Adrenal gland (tissue), 12 donors: ENCODE results near the gene PPM1D. TPM values are rescaled to one million over a fixed set of nuclear protein-coding genes. Genes with fewer than 3 reads are reported as not detected.
A peak's percentile ranks its signal among the peaks of the same experiment; 100 is the strongest.
"Not testable (repeated sequence)": the region's sequence is repeated elsewhere in the genome, so short reads cannot be mapped to it uniquely, and the experiment has no call there.

Experiments used
- DNase-seq, 7 donors: peaks; one replicate each; pipeline ENCODE4 v3.0.0-alpha.2; 2019 to 2020
- H3K27ac ChIP-seq, 5 donors: fragments of 200-600 bp; sonication (generic) in 4 of 5; 1 replicate in 3 of 5; 2 replicates in 2 of 5; pipeline versions ENCODE4 v1.5.1 to v1.8.0; 2016 to 2020; ENCODE audit warnings: mild to moderate bottlenecking in 1 of 5
- H3K27me3 ChIP-seq: fragments of 200-600 bp; 2 replicates; pipeline ENCODE4 v1.8.0; 2021
- H3K36me3 ChIP-seq, 2 donors: fragments of 200-600 bp; replicated peaks in 1 of 2; 1 replicate in 1 of 2; 2 replicates in 1 of 2; pipeline versions ENCODE4 v1.5.1 to v1.8.0; 2018 to 2022
- H3K4me1 ChIP-seq, 2 donors: fragments of 200-600 bp; replicated peaks in 1 of 2; 1 replicate in 1 of 2; 2 replicates in 1 of 2; pipeline versions ENCODE4 v1.5.1 to v1.8.0; 2018 to 2021
- H3K4me3 ChIP-seq, 4 donors: fragments of 200-600 bp; sonication (generic) in 3 of 4; one replicate each; pipeline ENCODE4 v1.5.1; 2016 to 2018
- H3K9me3 ChIP-seq, 3 donors: fragments of 200-600 bp; sonication (generic) in 1 of 3; replicated peaks in 1 of 3; 1 replicate in 2 of 3; 2 replicates in 1 of 3; pipeline versions ENCODE4 v1.5.1 to v1.8.0; 2016 to 2021
- POLR2A ChIP-seq, 2 donors: fragments of 450-650 bp; IDR thresholded peaks; one replicate each; pipeline ENCODE4 v1.6.1; 2017; ENCODE audit warnings: antibody characterized with exemption in 2 of 2, mild to moderate bottlenecking in 2 of 2, moderate library complexity in 1 of 2
- WGBS, 4 donors: extraction: QIAGEN DNeasy Blood & Tissue Kit in 2 of 4; methylation state at CpG; one replicate each; pipeline versions ENCODE4 v1.1.5 to v1.1.7; 2013 to 2017; 5-methylcytosine and 5-hydroxymethylcytosine counted together
- intact Hi-C, 2 donors: fragments of 100-400 bp; cut with DNase I; formaldehyde crosslinking; loops; one replicate each; pipeline versions ENCODE4 v1.14.1 to v1.15.0; 2022 to 2023
- polyA plus RNA-seq, 3 donors: library from polyadenylated mRNA; stranded (reverse); fragments of 200-250 nt in 2 of 3; fragments of 350-450 nt in 1 of 3; fragmentation: Illumina TruSeq in 1 of 3; extraction: RNeasy Lipid Tissue Mini Kit (QIAGEN cat#74804) in 1 of 3; gene quantifications; one replicate each; pipeline ENCODE4 v1.2.3, GENCODE V29; 2013 to 2014
- total RNA-seq, 9 donors: library from RNA; depleted of rRNA in 4 of 9; stranded (reverse); fragments of >200 nt in 4 of 9; fragments of 120-200 nt in 1 of 9; fragmentation: NEBNext Ultra II Directional in 1 of 9; extraction: Animal tissue kit (Norgen Biotek cat#: 25700) in 1 of 9; gene quantifications; one replicate each; pipeline versions ENCODE4 v1.1.0 to v1.2.4, GENCODE V29; 2013 to 2023
- TF ChIP-seq, protein P1 (sequence below), 6 experiments: fragments of 450-650 bp in 4 of 6; fragments of 200-600 bp in 2 of 6; sonication (generic) in 1 of 6; IDR thresholded peaks; 1 replicate in 5 of 6; 2 replicates in 1 of 6; pipeline versions ENCODE4 v1.5.1 to v1.8.0; 2016 to 2021; ENCODE audit warnings: antibody characterized with exemption in 6 of 6, mild to moderate bottlenecking in 2 of 6, moderate library complexity in 1 of 6
- donor health status: healthy with polysubstance abuse.
- donor health status: Bipolar disorder and iron deficiency.
- donor health status: DM: yes; HTN: yes; CAD: no.
- donor health status: DM: no; HTN: no; CAD: no.
- donor health status: DM: no; HTN: no; CAD: no.
- donor health status: DM: yes; HTN: yes; CAD: no.

PPM1D gene
- total and polyA plus RNA-seq, 12 donors, result 3.4 to 16.3 (median 8.8) TPM

DNA sequence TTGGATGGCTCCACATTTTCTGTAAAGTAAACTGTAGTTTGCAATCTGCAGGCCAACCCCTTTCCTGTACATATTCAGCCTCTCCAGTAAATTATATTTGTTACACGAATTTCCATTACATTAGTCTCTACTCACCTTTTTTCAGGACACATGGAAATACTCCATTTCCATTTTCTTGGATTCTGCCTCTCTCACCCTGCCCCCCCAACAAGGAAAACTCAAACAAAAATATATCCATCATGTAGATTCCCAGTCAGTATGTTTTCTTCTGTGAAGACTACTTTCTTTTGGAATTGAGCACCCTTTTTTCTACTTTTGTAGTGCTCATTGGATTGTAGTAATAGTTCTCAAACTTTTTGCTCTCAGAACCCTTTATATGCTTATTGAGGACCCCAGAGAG lies 2.9 kb downstream of the PPM1D start:
- WGBS, 4 donors, result 9 to 19% (median 12%) methylated on average over 1 of the region's 1 CpG
- intact Hi-C loops, result no loop called here
- DNase-seq, result no peak
- Histone ChIP-seq H3K9me3 (no peaks in the 10 kb centered on the region), H3K27ac (no peak overlapping the region), H3K4me1 (peaks cover 16 to 39% of the 10 kb centered on the region in 2 donors), H3K4me3 (peak overlapping the region in 1 of 4 donors; percentile 88), H3K36me3 (no peaks in the 10 kb centered on the region), H3K27me3 (no peaks in the 10 kb centered on the region)
- TF ChIP-seq, protein P1, sequence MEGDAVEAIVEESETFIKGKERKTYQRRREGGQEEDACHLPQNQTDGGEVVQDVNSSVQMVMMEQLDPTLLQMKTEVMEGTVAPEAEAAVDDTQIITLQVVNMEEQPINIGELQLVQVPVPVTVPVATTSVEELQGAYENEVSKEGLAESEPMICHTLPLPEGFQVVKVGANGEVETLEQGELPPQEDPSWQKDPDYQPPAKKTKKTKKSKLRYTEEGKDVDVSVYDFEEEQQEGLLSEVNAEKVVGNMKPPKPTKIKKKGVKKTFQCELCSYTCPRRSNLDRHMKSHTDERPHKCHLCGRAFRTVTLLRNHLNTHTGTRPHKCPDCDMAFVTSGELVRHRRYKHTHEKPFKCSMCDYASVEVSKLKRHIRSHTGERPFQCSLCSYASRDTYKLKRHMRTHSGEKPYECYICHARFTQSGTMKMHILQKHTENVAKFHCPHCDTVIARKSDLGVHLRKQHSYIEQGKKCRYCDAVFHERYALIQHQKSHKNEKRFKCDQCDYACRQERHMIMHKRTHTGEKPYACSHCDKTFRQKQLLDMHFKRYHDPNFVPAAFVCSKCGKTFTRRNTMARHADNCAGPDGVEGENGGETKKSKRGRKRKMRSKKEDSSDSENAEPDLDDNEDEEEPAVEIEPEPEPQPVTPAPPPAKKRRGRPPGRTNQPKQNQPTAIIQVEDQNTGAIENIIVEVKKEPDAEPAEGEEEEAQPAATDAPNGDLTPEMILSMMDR (IDR thresholded peaks at IDR 0.05), result no peak
- no peak for TF ChIP-seq POLR2A (IDR thresholded peaks at IDR 0.05)

DNA sequence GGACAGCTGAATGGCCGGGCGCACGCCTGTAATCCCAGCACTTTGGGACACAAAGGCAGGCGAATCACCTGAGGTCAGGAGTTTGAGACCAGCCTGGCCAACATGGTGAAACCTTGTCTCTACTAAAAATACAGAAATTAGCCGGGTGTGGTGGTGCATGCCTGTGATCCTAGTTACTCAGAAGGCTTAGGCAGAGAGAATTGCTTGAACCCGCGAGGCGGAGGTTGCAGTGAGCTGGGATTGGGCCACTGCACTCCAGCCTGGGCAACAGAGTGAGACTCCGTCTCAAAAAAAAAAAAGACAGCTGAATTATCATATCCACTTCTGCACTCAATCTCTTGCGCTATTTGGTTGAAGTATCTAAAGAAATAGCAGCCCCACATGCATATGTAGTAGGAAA lies 3.5 kb downstream of the PPM1D start:
- H3K27ac ChIP-seq, H3K27me3 ChIP-seq, H3K36me3 ChIP-seq, H3K4me3 ChIP-seq, DNase-seq, intact Hi-C loops, H3K9me3 ChIP-seq: not testable (repeated sequence)
- H3K4me1 ChIP-seq, result peaks cover 16 to 39% of the 10 kb centered on the region in 2 donors
- WGBS, 4 donors, result 89 to 94% (median 94%) methylated on average over 10 of the region's 10 CpGs

DNA sequence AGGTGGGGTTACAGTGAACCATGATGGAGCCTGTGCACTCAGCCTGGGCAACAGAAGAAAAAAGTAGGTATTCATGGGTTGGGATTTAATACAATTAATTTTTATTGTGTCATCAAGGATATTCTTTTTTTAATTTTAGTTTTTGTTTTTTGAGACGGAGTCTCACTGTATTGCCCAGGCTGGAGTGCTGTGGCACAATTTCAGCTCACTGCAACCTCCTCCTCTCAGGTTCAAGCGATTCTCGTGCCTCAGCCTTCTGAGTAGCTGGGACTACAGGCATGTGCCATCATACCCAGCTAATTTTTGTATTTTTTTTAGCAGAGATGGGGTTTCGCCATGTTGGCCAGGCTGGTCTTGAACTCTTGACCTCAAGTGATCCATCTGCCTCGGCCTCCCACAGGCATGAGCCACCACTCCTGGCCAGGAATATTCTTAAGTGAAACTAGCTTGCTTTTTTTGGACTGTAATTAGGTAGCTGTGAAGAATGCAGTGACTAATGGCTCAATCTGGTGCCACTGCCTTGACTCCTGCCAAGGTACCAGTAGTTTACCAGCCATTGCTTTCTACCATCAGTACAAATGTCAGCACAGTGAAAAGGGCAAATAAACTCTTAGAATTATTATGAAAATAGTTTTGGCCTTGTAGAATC lies 4.8 kb downstream of the PPM1D start:
- peaks cover 13 to 31% of the 10 kb centered on the region in 2 donors for H3K4me1 ChIP-seq
- WGBS, 4 donors, result 51 to 64% (median 60%) methylated on average over 5 of the region's 5 CpGs
- H3K36me3 ChIP-seq, result no peaks in the 10 kb centered on the region
- TF ChIP-seq POLR2A (IDR thresholded peaks at IDR 0.05), result no peak
- TF ChIP-seq, protein P1 (IDR thresholded peaks at IDR 0.05), result no peak
- peak overlapping the region in 3 of 5 donors; percentile 46 to 58 (median 54) for H3K27ac ChIP-seq
- intact Hi-C loops, result no loop called here
- H3K4me3 ChIP-seq, result no peak overlapping the region
- H3K9me3 ChIP-seq, result no peaks in the 10 kb centered on the region
- H3K27me3 ChIP-seq, result no peaks in the 10 kb centered on the region
- DNase-seq, result peak in 6 of 7 donors; percentile 45 to 85 (median 67)

DNA sequence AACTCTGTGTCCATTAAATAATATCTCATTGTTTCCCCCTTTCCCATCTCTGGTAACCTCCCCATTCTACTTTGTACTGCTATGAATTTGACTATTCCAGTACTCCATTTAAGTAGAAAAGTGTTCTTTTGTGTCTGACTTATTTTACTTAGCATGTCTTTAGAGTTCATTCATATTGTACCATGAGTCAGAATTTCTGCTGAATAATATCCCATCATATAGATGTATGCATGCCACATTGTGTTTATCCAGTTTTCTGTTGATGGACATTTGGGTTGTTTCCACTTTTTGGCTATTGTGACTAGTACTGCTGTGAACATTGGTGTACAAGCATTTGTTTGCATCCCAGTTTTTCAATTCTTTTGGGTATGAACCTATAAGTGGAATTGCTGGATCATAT lies 6.0 kb downstream of the PPM1D start:
- H3K27ac ChIP-seq, result no peak overlapping the region
- TF ChIP-seq, protein P1 (IDR thresholded peaks at IDR 0.05), result no peak
- no peak for TF ChIP-seq POLR2A (IDR thresholded peaks at IDR 0.05)
- no peaks in the 10 kb centered on the region for H3K36me3 ChIP-seq
- intact Hi-C loops, result no loop called here
- H3K4me1 ChIP-seq, result peaks cover 18 to 38% of the 10 kb centered on the region in 2 donors
- DNase-seq, result no peak
- H3K4me3 ChIP-seq, result no peak overlapping the region
- no peaks in the 10 kb centered on the region for H3K27me3 ChIP-seq
- H3K9me3 ChIP-seq, result no peaks in the 10 kb centered on the region

DNA sequence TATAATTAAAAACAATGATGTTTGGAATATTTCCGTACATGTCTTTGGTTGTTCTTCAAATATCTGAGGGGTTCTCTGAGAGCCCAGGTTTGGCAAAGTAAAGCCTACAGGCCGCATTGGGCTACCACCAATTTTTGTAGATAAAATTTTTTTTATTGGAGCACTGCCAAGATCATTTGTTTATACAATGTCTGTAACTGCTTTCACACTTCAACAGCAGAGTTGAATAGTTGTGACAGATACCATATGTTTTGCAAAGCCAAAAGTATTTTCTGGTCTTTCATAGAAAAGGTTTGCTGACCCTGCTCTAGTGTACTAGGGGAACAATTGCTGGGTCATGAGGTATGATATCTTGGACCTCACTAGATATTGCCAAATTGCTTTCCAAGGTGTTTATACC lies 10.5 kb downstream of the PPM1D start:
- H3K27ac ChIP-seq, result no peak overlapping the region
- peaks cover 7 to 13% of the 10 kb centered on the region in 2 donors for H3K4me1 ChIP-seq
- H3K9me3 ChIP-seq, result no peaks in the 10 kb centered on the region
- intact Hi-C loops, result no loop called here
- DNase-seq, result no peak
- 75 to 83% (median 79%) methylated on average over 2 of the region's 2 CpGs for WGBS, 4 donors
- TF ChIP-seq POLR2A (IDR thresholded peaks at IDR 0.05), result no peak
- TF ChIP-seq, protein P1 (IDR thresholded peaks at IDR 0.05), result no peak
- H3K36me3 ChIP-seq, result no peaks in the 10 kb centered on the region
- no peak overlapping the region for H3K4me3 ChIP-seq
- H3K27me3 ChIP-seq, result no peaks in the 10 kb centered on the region

DNA sequence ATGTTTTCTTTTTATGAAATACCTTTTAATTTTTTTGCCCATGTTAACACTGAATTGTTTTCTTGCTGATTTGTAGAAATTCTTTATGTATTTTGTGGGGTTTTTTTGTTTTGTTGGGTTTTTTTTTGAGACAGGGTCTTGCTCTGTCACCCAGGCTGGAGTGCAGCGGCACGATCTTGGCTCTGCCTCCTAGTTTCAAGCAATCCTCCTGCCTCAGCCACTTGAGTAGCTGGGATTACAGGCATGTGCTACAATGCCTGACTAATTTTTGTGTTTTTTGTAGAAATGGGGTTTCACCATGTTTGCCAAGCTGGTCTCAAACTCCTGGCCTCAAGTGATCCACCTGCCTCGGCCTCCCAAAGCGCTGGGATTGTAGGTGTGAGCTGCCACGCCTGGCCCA lies 11.3 kb downstream of the PPM1D start:
- H3K27ac ChIP-seq, DNase-seq, H3K27me3 ChIP-seq, H3K9me3 ChIP-seq, H3K36me3 ChIP-seq, intact Hi-C loops, H3K4me3 ChIP-seq: not testable (repeated sequence)
- peaks cover 6 to 17% of the 10 kb centered on the region in 2 donors for H3K4me1 ChIP-seq
- WGBS, 4 donors, result 93 to 98% (median 96%) methylated on average over 5 of the region's 5 CpGs
